Fibroblast of mammary gland (primary cell): ENCODE data around the gene RRP9.
"Not testable (repeated sequence)": the region's sequence is repeated elsewhere in the genome, so short reads cannot be mapped to it uniquely, and the experiment has no call there.

Experiments used
- DNase-seq: peaks from one replicate; pipeline ENCODE4 v3.0.0-alpha.2; 2010; ENCODE audit warnings: low read depth
- H3K4me3 ChIP-seq: 2 replicates; pipeline ENCODE4 v1.5.1; 2011; ENCODE audit warnings: low read depth, mild to moderate bottlenecking, low read length, moderate library complexity; ENCODE audit not compliant: control insufficient read depth
- CTCF ChIP-seq: conservative IDR thresholded peaks from 2 replicates; pipeline ENCODE4 v1.5.1; 2011; ENCODE audit warnings: low read depth, low read length, inconsistent platforms; ENCODE audit not compliant: control insufficient read depth, insufficient read depth

Gene RRP9

GRCh38 chr3:51916418-51916817 lies 25.3 kb downstream of the RRP9 start:
- peak; percentile 44 for DNase-seq
- no peak overlapping the region for H3K4me3 ChIP-seq
- TF ChIP-seq CTCF, result no peak

- no peak for TF ChIP-seq CTCF
- no peak overlapping the region for H3K4me3 ChIP-seq
- DNase-seq, result no peak
Observed at GRCh38 chr3:51908026-51908425, 33.7 kb downstream of the RRP9 start.

GRCh38 chr3:51904034-51904823 lies 37.5 kb downstream of the RRP9 start:
- H3K4me3 ChIP-seq, result no peak overlapping the region
- no peak for DNase-seq
- TF ChIP-seq CTCF, result no peak

DNA sequence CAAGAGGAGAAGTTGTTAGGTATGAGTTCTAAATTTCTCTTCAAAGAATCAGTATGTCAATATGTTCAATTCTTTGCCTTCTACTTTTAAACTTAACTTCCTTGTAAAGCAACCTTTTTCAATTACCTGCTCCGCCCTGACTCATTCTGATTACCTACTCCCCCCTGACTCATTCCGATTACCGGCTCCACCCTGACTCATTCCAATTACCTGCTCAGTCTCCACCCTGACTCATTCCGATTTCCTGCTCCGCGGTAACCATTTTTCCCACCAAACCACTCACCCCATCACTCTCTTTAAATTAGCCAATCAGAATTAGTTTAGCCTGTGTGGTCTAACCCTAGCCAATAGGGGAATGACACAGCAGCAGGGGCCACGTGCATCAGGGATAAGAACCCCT lies 39.3 kb downstream of the RRP9 start:
- peak; percentile 6 for DNase-seq
- not testable (repeated sequence) for H3K4me3 ChIP-seq

GRCh38 chr3:51900043-51900442 lies 41.7 kb downstream of the RRP9 start:
- not testable (repeated sequence) for H3K4me3 ChIP-seq, DNase-seq

DNA sequence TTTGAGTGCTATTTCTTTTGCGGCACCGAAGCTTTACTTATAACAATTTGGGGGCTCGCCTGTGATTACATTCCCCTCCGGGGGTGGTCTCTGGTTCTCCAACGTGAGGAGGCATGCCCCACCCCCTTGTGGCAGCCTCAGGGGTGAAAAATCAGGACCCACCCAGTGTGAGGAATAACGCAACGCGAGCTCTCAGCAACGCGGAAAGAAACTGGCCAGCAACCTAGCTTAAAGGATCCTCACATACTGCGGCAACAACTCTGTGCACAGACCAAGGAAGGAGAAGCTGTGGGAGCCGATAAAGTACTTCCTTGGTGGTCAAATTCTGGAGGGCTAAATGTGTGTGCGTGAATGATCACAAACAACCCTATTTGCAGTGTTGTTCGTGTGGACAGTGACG lies 44.3 kb downstream of the RRP9 start:
- DNase-seq, result no peak
- TF ChIP-seq CTCF, result no peak
- no peak overlapping the region for H3K4me3 ChIP-seq

DNA sequence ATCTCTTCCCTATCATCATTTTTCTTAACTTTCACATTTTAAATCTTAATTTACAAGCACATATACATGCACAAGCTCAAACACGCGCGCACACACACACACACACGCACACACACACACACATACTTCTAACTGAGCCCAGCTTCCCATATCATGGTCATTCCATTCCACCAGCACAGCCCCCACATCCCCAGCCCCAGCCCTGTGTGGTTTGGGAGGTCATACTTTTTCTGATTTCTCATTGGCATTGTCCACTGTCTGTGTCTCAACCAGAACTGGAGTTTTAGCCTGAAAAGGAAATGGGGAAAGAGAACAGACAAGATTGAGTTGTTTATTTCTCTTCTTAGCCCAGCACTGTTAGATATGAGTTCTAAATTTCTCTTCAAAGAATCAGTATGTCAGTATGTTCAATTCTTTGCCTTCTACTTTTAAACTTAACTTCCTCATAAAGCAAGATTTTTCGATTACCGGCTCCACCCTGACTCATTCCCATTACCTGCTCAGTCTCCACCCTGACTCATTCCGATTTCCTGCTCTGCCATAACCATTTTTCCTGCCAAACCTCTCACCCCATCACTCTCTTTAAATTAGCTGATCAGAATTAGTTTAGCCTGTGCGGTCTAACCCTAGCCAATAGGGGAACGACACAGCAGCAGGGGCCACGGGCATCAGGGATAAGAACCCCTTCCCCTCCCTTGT lies 44.9 kb downstream of the RRP9 start:
- DNase-seq, result no peak
- no peak overlapping the region for H3K4me3 ChIP-seq
- TF ChIP-seq CTCF, result no peak
